Measurements from ENCODE around the gene PLEKHH3.

Gene PLEKHH3

GRCh38 chr17:42686520-42687128, 9.8 kb upstream of the PLEKHH3 start:
- no peak for TF ChIP-seq CTCF (IDR thresholded peaks at IDR 0.05)
- Histone ChIP-seq H3K9me3 (no peaks in the 10 kb centered on the region), H3K4me1 (peaks cover 0 to 26% (median 22%) of the 10 kb centered on the region in 4 donors), H3K36me3 (peaks cover 0 to 47% (median 6%) of the 10 kb centered on the region in 3 donors), H3K4me3 (no peak overlapping the region), H3K27ac (no peak overlapping the region), H3K27me3 (no peaks in the 10 kb centered on the region)
- DNase-seq: no peak
- intact Hi-C loops (cut with DNase I; ENCODE audit: low total_unique reads): no loop called here

- no peak for DNase-seq
- no peaks in the 10 kb centered on the region for H3K27me3 ChIP-seq
- H3K4me3 ChIP-seq: no peak overlapping the region
- H3K36me3 ChIP-seq: peaks cover 0 to 39% (median 6%) of the 10 kb centered on the region in 3 donors
- no peak overlapping the region for H3K27ac ChIP-seq
- peaks cover 0 to 34% (median 26%) of the 10 kb centered on the region in 4 donors for H3K4me1 ChIP-seq
- intact Hi-C loops (cut with DNase I; ENCODE audit: low total_unique reads): no loop called here
- no peak for TF ChIP-seq CTCF (IDR thresholded peaks at IDR 0.05)
- H3K9me3 ChIP-seq: no peaks in the 10 kb centered on the region
Measured at GRCh38 chr17:42685831-42686230, 9.0 kb upstream of the PLEKHH3 start.

- H3K4me3 ChIP-seq: no peak overlapping the region
- no peak for TF ChIP-seq CTCF (IDR thresholded peaks at IDR 0.05)
- DNase-seq: no peak
- H3K36me3 ChIP-seq: peaks cover 0 to 31% (median 6%) of the 10 kb centered on the region in 3 donors
- H3K27me3 ChIP-seq: no peaks in the 10 kb centered on the region
- peaks cover 0 to 42% (median 33%) of the 10 kb centered on the region in 4 donors for H3K4me1 ChIP-seq
- H3K9me3 ChIP-seq: no peaks in the 10 kb centered on the region
- no peak overlapping the region for H3K27ac ChIP-seq
- intact Hi-C loops (cut with DNase I; ENCODE audit: low total_unique reads): loop anchor here (5.0 kb wide), 1 partner anchor 78 kb away; the partner anchor contains the start of genes RETREG3 and TUBG1
Measured at GRCh38 chr17:42684929-42685556, 8.2 kb upstream of the PLEKHH3 start.

- DNase-seq: peak in 1 of 2 donors; percentile 75
Measured at GRCh38 chr17:42683407-42684034, 6.7 kb upstream of the PLEKHH3 start.

More at GRCh38 chr17:42683407-42684034, 6.7 kb upstream of the PLEKHH3 start:
- TF ChIP-seq CTCF (IDR thresholded peaks at IDR 0.05): no peak
- Histone ChIP-seq H3K27me3 (no peaks in the 10 kb centered on the region), H3K9me3 (no peaks in the 10 kb centered on the region), H3K4me1 (peaks cover 0 to 57% (median 48%) of the 10 kb centered on the region in 4 donors), H3K27ac (peak overlapping the region; percentile 12 to 41), H3K4me3 (peak overlapping the region; percentile 48 to 56), H3K36me3 (peaks cover 0 to 25% (median 6%) of the 10 kb centered on the region in 3 donors)
- intact Hi-C loops (cut with DNase I; ENCODE audit: low total_unique reads): loop anchor here (1.0 to 5.0 kb wide), 2 partner anchors 76 to 105 kb away; partner anchors contain the start of genes RETREG3 and TUBG1
